CD14-positive monocyte (primary cell): ENCODE measurements around the gene ANKIB1. TPM values are rescaled to one million over a fixed set of nuclear protein-coding genes. Genes with fewer than 3 reads are reported as not detected.

Experiments
- DNase-seq, 3 donors: peaks; one replicate each; pipeline ENCODE4 v3.0.0-alpha.2; 2011 to 2022
- H2AFZ ChIP-seq: 2 replicates; pipeline ENCODE4 v1.6.0; 2012; ENCODE audit warnings: mild to moderate bottlenecking, low read depth, low read length, inconsistent platforms; ENCODE audit not compliant: insufficient read depth, poor library complexity, severe bottlenecking
- H3K27ac ChIP-seq, 2 donors: 1 replicate in 1 of 2; 2 replicates in 1 of 2; pipeline ENCODE4 v1.5.1; 2012 to 2013; ENCODE audit warnings: low read length in 2 of 2, control low read depth in 1 of 2, inconsistent platforms in 1 of 2, low read depth in 1 of 2, mild to moderate bottlenecking in 1 of 2
- H3K27me3 ChIP-seq, 2 donors: one replicate each; pipeline versions ENCODE4 v1.6.0 to v1.6.1; 2011 to 2013; ENCODE audit warnings: low read length in 2 of 2; ENCODE audit not compliant: control insufficient read depth in 2 of 2, insufficient read depth in 2 of 2
- H3K36me3 ChIP-seq, 2 donors: replicated peaks in 1 of 2; 1 replicate in 1 of 2; 2 replicates in 1 of 2; pipeline versions ENCODE4 v1.5.1 to v1.6.1; 2012 to 2013; ENCODE audit warnings: low read length in 2 of 2, control low read depth in 1 of 2, inconsistent platforms in 1 of 2, mild to moderate bottlenecking in 1 of 2; ENCODE audit not compliant: insufficient read depth in 2 of 2, control insufficient read depth in 1 of 2
- H3K4me1 ChIP-seq, 2 donors: 1 replicate in 1 of 2; 2 replicates in 1 of 2; pipeline versions ENCODE4 v1.5.1 to v1.6.1; 2012 to 2013; ENCODE audit warnings: low read length in 2 of 2, control low read depth in 1 of 2, inconsistent platforms in 1 of 2, mild to moderate bottlenecking in 1 of 2, moderate library complexity in 1 of 2; ENCODE audit not compliant: insufficient read depth in 2 of 2, control insufficient read depth in 1 of 2
- H3K4me2 ChIP-seq: replicated peaks from 2 replicates; pipeline ENCODE3; 2012; ENCODE audit warnings: low read length, moderate library complexity, mild to moderate bottlenecking; ENCODE audit not compliant: poor library complexity, severe bottlenecking; ENCODE audit errors: extremely low read depth
- H3K4me3 ChIP-seq, 3 experiments: fragments of 200-600 bp in 1 of 3; sonication (generic) in 1 of 3; replicated peaks in 1 of 3; 1 replicate in 2 of 3; 2 replicates in 1 of 3; pipeline ENCODE4 v1.5.1; 2011 to 2013; ENCODE audit warnings: low read length in 3 of 3, mild to moderate bottlenecking in 3 of 3, control low read depth in 2 of 3, low read depth in 2 of 3, inconsistent platforms in 1 of 3, moderate library complexity in 1 of 3
- H3K79me2 ChIP-seq: 2 replicates; pipeline ENCODE4 v1.6.0; 2012; ENCODE audit warnings: mild to moderate bottlenecking, control low read depth, inconsistent platforms, low read length, moderate library complexity; ENCODE audit not compliant: insufficient read depth
- H3K9ac ChIP-seq: 2 replicates; pipeline ENCODE4 v1.6.0; 2017; ENCODE audit warnings: low read length, mild to moderate bottlenecking; ENCODE audit not compliant: insufficient read depth, poor library complexity, severe bottlenecking
- H3K9me3 ChIP-seq, 2 donors: replicated peaks in 1 of 2; 1 replicate in 1 of 2; 2 replicates in 1 of 2; pipeline versions ENCODE4 v1.5.1 to v1.6.1; 2012 to 2013; ENCODE audit warnings: low read length in 2 of 2, control low read depth in 1 of 2; ENCODE audit not compliant: control insufficient read depth in 1 of 2, insufficient read depth in 1 of 2
- H4K20me1 ChIP-seq: 2 replicates; pipeline ENCODE4 v1.6.0; 2012; ENCODE audit warnings: mild to moderate bottlenecking, low read length, control low read depth, moderate library complexity; ENCODE audit not compliant: insufficient read depth
- H3K27ac Mint-ChIP-seq, 7 donors: one replicate each; pipeline ENCODE4 v1.8.0; 2020; ENCODE audit warnings: mild to moderate bottlenecking in 7 of 7, mixed read lengths in 7 of 7, moderate library complexity in 6 of 7, inconsistent platforms in 2 of 7
- H3K27me3 Mint-ChIP-seq, 3 donors: one replicate each; pipeline ENCODE4 v1.8.0; 2021 to 2022; ENCODE audit warnings: low read depth in 3 of 3, mild to moderate bottlenecking in 3 of 3, mixed read lengths in 3 of 3, moderate library complexity in 3 of 3, inconsistent platforms in 1 of 3
- H3K36me3 Mint-ChIP-seq, 2 donors: one replicate each; pipeline ENCODE4 v1.8.0; 2020; ENCODE audit warnings: mixed read lengths in 2 of 2, inconsistent platforms in 1 of 2, mild to moderate bottlenecking in 1 of 2
- H3K4me1 Mint-ChIP-seq: one replicate; pipeline ENCODE4 v1.8.0; 2020; ENCODE audit warnings: mild to moderate bottlenecking, mixed read lengths
- H3K4me3 Mint-ChIP-seq, 2 donors: one replicate each; pipeline ENCODE4 v1.8.0; 2020; ENCODE audit warnings: mild to moderate bottlenecking in 2 of 2, mixed read lengths in 2 of 2, moderate library complexity in 1 of 2
- H3K9me3 Mint-ChIP-seq, 7 donors: one replicate each; pipeline ENCODE4 v1.8.0; 2020 to 2022; ENCODE audit warnings: mixed read lengths in 7 of 7, mild to moderate bottlenecking in 6 of 7, moderate library complexity in 6 of 7, inconsistent platforms in 2 of 7
- WGBS: methylation state at CpG from one replicate; pipeline ENCODE4 v1.1.5; 2013; ENCODE audit warnings: missing lambda C conversion rate; ENCODE audit not compliant: insufficient coverage; 5-methylcytosine and 5-hydroxymethylcytosine counted together
- intact Hi-C, 2 donors: fragments of 100-400 bp; cut with micrococcal nuclease; formaldehyde crosslinking; loops; one replicate each; pipeline versions ENCODE4 v1.15.0 to v1.15.1; 2023
- polyA plus RNA-seq, 3 donors: library from polyadenylated mRNA; depleted of rRNA in 1 of 3; unstranded in 2 of 3; stranded (reverse) in 1 of 3; fragments of 300-500 nt in 2 of 3; fragments of >200 nt in 1 of 3; fragmentation: Illumina TruSeq in 2 of 3; gene quantifications; 1 replicate in 2 of 3; 2 replicates in 1 of 3; pipeline ENCODE4 v1.2.3, GENCODE V29; 2012 to 2021
- TF ChIP-seq, protein P1 (sequence below): fragments of 200-600 bp; IDR thresholded peaks from one replicate; pipeline ENCODE4 v1.8.0; 2022; ENCODE audit warnings: antibody characterized with exemption, mild to moderate bottlenecking

ANKIB1 gene
- polyA plus RNA-seq, 3 donors, result 4.8 to 16.8 (median 5.7) TPM

DNA sequence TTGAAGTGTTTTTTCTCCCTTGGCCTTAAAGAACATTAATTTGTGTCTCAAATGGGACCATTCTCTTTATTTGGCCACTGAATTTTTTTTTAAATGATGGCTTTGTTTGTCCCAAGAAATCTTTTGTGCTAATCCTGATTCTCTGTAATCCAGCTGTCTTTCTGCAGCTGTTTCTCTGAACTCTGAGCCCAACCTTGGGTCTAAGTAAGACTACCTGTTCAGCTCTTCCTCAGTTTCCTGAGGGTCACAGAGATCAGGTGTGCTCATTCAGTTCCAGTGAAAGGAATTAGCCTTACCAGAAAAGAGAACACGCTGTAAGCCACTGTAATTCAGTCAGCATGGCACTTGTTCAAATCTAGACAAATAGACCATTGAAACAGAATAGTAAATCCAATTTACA is 94.2 kb downstream of the ANKIB1 start:
- peaks cover 17 to 23% of the 10 kb centered on the region in 2 donors for H3K36me3 Mint-ChIP-seq
- no peaks in the 10 kb centered on the region for H4K20me1 ChIP-seq
- H3K9me3 ChIP-seq, result no peaks in the 10 kb centered on the region
- H3K27ac ChIP-seq, result no peak overlapping the region
- H3K27me3 Mint-ChIP-seq, result no peaks in the 10 kb centered on the region
- no peaks in the 10 kb centered on the region for H3K27me3 ChIP-seq
- H3K4me1 ChIP-seq, result no peaks in the 10 kb centered on the region
- H3K4me1 Mint-ChIP-seq, result no peaks in the 10 kb centered on the region
- peaks cover 0 to 4% (median 2%) of the 10 kb centered on the region in 7 donors for H3K9me3 Mint-ChIP-seq
- no peak for DNase-seq
- H3K79me2 ChIP-seq, result no peaks in the 10 kb centered on the region
- TF ChIP-seq, protein P1, sequence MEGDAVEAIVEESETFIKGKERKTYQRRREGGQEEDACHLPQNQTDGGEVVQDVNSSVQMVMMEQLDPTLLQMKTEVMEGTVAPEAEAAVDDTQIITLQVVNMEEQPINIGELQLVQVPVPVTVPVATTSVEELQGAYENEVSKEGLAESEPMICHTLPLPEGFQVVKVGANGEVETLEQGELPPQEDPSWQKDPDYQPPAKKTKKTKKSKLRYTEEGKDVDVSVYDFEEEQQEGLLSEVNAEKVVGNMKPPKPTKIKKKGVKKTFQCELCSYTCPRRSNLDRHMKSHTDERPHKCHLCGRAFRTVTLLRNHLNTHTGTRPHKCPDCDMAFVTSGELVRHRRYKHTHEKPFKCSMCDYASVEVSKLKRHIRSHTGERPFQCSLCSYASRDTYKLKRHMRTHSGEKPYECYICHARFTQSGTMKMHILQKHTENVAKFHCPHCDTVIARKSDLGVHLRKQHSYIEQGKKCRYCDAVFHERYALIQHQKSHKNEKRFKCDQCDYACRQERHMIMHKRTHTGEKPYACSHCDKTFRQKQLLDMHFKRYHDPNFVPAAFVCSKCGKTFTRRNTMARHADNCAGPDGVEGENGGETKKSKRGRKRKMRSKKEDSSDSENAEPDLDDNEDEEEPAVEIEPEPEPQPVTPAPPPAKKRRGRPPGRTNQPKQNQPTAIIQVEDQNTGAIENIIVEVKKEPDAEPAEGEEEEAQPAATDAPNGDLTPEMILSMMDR, result no peak
- H3K36me3 ChIP-seq, result peaks cover 2 to 9% of the 10 kb centered on the region in 2 donors
- no peak overlapping the region for H3K4me2 ChIP-seq
- intact Hi-C loops, result no loop called here
- H3K4me3 ChIP-seq, result no peak overlapping the region
- no peak overlapping the region for H3K27ac Mint-ChIP-seq
- no CpG with 5 or more reads among the region's 1 CpG for WGBS
- H3K4me3 Mint-ChIP-seq, result no peak overlapping the region
- no peak overlapping the region for H2AFZ ChIP-seq
- H3K9ac ChIP-seq, result no peak overlapping the region

DNA sequence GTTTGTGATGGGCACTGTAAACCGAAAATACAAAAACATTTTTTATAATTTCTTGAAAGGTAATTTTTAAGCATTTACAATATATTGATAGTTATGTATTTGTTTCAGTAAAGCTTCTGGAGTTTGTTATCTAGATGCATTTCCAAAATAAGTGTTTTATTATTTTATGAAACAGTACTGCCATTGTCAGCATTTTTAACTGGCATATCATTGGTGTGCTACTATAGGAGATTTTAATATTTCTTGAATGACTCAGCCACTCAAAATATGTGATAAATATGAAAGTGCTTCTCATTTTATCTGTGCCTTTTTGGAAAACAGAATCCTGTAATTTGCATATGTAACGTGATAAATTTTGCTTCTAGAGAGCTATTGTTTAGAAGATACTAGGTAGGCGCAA is 97.9 kb downstream of the ANKIB1 start:
- Histone ChIP-seq H4K20me1 (no peaks in the 10 kb centered on the region), H3K36me3 (peaks cover 26 to 46% of the 10 kb centered on the region in 2 donors), H3K27me3 (no peaks in the 10 kb centered on the region), H3K4me3 (no peak overlapping the region), H2AFZ (no peak overlapping the region), H3K27ac (no peak overlapping the region), H3K79me2 (no peaks in the 10 kb centered on the region), H3K4me1 (no peaks in the 10 kb centered on the region), H3K9me3 (no peaks in the 10 kb centered on the region), H3K9ac (no peak overlapping the region), H3K4me2 (no peak overlapping the region)
- H3K36me3 Mint-ChIP-seq, result peaks cover 38 to 41% of the 10 kb centered on the region in 2 donors
- intact Hi-C loops, result no loop called here
- TF ChIP-seq, protein P1, result no peak
- no peaks in the 10 kb centered on the region for H3K27me3 Mint-ChIP-seq
- H3K9me3 Mint-ChIP-seq, result no peaks in the 10 kb centered on the region
- no peak for DNase-seq
- WGBS, result no CpG with 5 or more reads among the region's 3 CpGs
- H3K4me3 Mint-ChIP-seq, result no peak overlapping the region
- no peaks in the 10 kb centered on the region for H3K4me1 Mint-ChIP-seq
- no peak overlapping the region for H3K27ac Mint-ChIP-seq
